ENCODE data around the gene FBH1. TPM values are rescaled to one million over a fixed set of nuclear protein-coding genes. Genes with fewer than 3 reads are reported as not detected.

FBH1 gene
- total and polyA plus RNA-seq, 4 donors = 19.9 to 58.4 (median 48.1) TPM

- Histone ChIP-seq H3K4me1 (ENCODE audit: control insufficient read depth in 4 of 4, insufficient read depth in 4 of 4, low read length in 3 of 4) (peaks cover 2 to 25% (median 8%) of the 10 kb centered on the region in 4 donors), H3K36me3 (ENCODE audit: control insufficient read depth in 4 of 4, insufficient read depth in 3 of 4, low read depth in 1 of 4, low read length in 3 of 4) (peaks cover 5 to 20% (median 7%) of the 10 kb centered on the region in 4 donors), H3K27me3 (ENCODE audit: control insufficient read depth in 4 of 4, insufficient read depth in 4 of 4, low read length in 3 of 4) (no peaks in the 10 kb centered on the region), H3K9ac (ENCODE audit: low read depth in 1 of 2, low read length in 2 of 2) (no peak overlapping the region), H3K9me3 (ENCODE audit: control insufficient read depth in 4 of 4, low read length in 3 of 4) (no peaks in the 10 kb centered on the region), H3K4me3 (ENCODE audit: low read depth in 1 of 3, low read length in 3 of 3) (no peak overlapping the region), H3K27ac (ENCODE audit: low read depth in 1 of 2, low read length in 2 of 2) (peak overlapping the region in 1 of 2 donors; percentile 80)
- TF ChIP-seq MAX (IDR thresholded peaks at IDR 0.05) (no peak), HNF4G (IDR thresholded peaks at IDR 0.05) (no peak), RXRA (IDR thresholded peaks at IDR 0.05) (no peak), JUND (IDR thresholded peaks at IDR 0.05) (no peak), GABPA (IDR thresholded peaks at IDR 0.05 in 1 of 2, conservative IDR thresholded peaks at IDR 0.05 in 1 of 2) (no peak), FOXA2 (IDR thresholded peaks at IDR 0.05) (no peak), EGR1 (IDR thresholded peaks at IDR 0.05; ENCODE audit: low read depth in 2 of 2) (no peak), TAF1 (conservative IDR thresholded peaks at IDR 0.05) (no peak), CTCF (IDR thresholded peaks at IDR 0.05; ENCODE audit: low read depth, low read length, missing input control) (peak; percentile 52), RAD21 (IDR thresholded peaks at IDR 0.05) (peak; percentile 87 to 92), FOXA1 (IDR thresholded peaks at IDR 0.05) (no peak), HNF4A (conservative IDR thresholded peaks at IDR 0.05) (peak in 1 of 2 donors; percentile 4), ATF3 (IDR thresholded peaks at IDR 0.05) (no peak), NR2F2 (IDR thresholded peaks at IDR 0.05) (no peak), ZBTB33 (IDR thresholded peaks at IDR 0.05) (no peak)
- WGBS = 62% methylated on average over 14 of the region's 14 CpGs
- no peak for DNase-seq (ENCODE audit: low spot score)
Measured at GRCh38 chr10:5949009-5949759, 59.1 kb downstream of the FBH1 start.

GRCh38 chr10:5951167-5951711, 61.2 kb downstream of the FBH1 start:
- Histone ChIP-seq H3K27ac (ENCODE audit: low read depth in 1 of 2, low read length in 2 of 2) (peak overlapping the region in 1 of 2 donors; percentile 24), H3K9me3 (ENCODE audit: control insufficient read depth in 4 of 4, low read length in 3 of 4) (no peaks in the 10 kb centered on the region), H3K4me3 (ENCODE audit: low read depth in 1 of 3, low read length in 3 of 3) (no peak overlapping the region), H3K9ac (ENCODE audit: low read depth in 1 of 2, low read length in 2 of 2) (no peak overlapping the region), H3K36me3 (ENCODE audit: control insufficient read depth in 4 of 4, insufficient read depth in 3 of 4, low read depth in 1 of 4, low read length in 3 of 4) (peaks cover 6 to 21% (median 8%) of the 10 kb centered on the region in 4 donors), H3K27me3 (ENCODE audit: control insufficient read depth in 4 of 4, insufficient read depth in 4 of 4, low read length in 3 of 4) (no peaks in the 10 kb centered on the region), H3K4me1 (ENCODE audit: control insufficient read depth in 4 of 4, insufficient read depth in 4 of 4, low read length in 3 of 4) (peaks cover 2 to 20% (median 8%) of the 10 kb centered on the region in 4 donors)
- DNase-seq (ENCODE audit: low spot score) = no peak
- 79% methylated on average over 7 of the region's 7 CpGs for WGBS
- peak; percentile 40 for TF ChIP-seq ATF3 (IDR thresholded peaks at IDR 0.05)
- no peak for TF ChIP-seq ZBTB33 (IDR thresholded peaks at IDR 0.05)
- TF ChIP-seq SP1 (IDR thresholded peaks at IDR 0.05) = no peak
- TF ChIP-seq MAX (IDR thresholded peaks at IDR 0.05) = no peak
- no peak for TF ChIP-seq EGR1 (IDR thresholded peaks at IDR 0.05; ENCODE audit: low read depth in 2 of 2)
- TF ChIP-seq RAD21 (IDR thresholded peaks at IDR 0.05) = peak in 1 of 2 donors; percentile 27
- TF ChIP-seq GABPA (IDR thresholded peaks at IDR 0.05 in 1 of 2, conservative IDR thresholded peaks at IDR 0.05 in 1 of 2) = no peak
- no peak for TF ChIP-seq REST (IDR thresholded peaks at IDR 0.05)
- TF ChIP-seq YY1 (IDR thresholded peaks at IDR 0.05) = no peak
- TF ChIP-seq HNF4A (conservative IDR thresholded peaks at IDR 0.05) = peak in 1 of 2 donors; percentile 21
